Neuronal stem cell (in vitro differentiated cells): ENCODE results near the gene RNF138. TPM values are rescaled to one million over a fixed set of nuclear protein-coding genes. Genes with fewer than 3 reads are reported as not detected.
A peak's percentile ranks its signal among the peaks of the same experiment; 100 is the strongest.

Experiments
- DNase-seq: peaks from one replicate; pipeline ENCODE4 v3.0.0-alpha.2; 2013; ENCODE audit warnings: low spot score
- H2AFZ ChIP-seq: one replicate; pipeline ENCODE4 v1.6.1; 2013; ENCODE audit warnings: mild to moderate bottlenecking, low read length, inconsistent platforms
- H2AK5ac ChIP-seq: 2 replicates; pipeline ENCODE4 v1.6.1; 2013; ENCODE audit warnings: low read depth, mild to moderate bottlenecking, inconsistent platforms, low read length, moderate library complexity, mixed read lengths
- H2BK120ac ChIP-seq: 2 replicates; pipeline ENCODE4 v1.6.1; 2013; ENCODE audit warnings: low read depth, mild to moderate bottlenecking, inconsistent platforms, low read length, moderate library complexity, mixed read lengths
- H2BK12ac ChIP-seq: one replicate; pipeline ENCODE4 v1.6.1; 2013; ENCODE audit warnings: low read length, inconsistent platforms
- H2BK15ac ChIP-seq: 2 replicates; pipeline ENCODE4 v1.6.1; 2013; ENCODE audit warnings: mild to moderate bottlenecking, low read length, inconsistent platforms, mixed read lengths
- H2BK5ac ChIP-seq: one replicate; pipeline ENCODE4 v1.6.1; 2013; ENCODE audit warnings: inconsistent platforms, mild to moderate bottlenecking, low read length, moderate library complexity
- H3K14ac ChIP-seq: one replicate; pipeline ENCODE4 v1.6.1; 2013; ENCODE audit warnings: low read length, inconsistent platforms
- H3K18ac ChIP-seq: 2 replicates; pipeline ENCODE4 v1.6.1; 2013; ENCODE audit warnings: low read length, inconsistent platforms
- H3K23ac ChIP-seq: 2 replicates; pipeline ENCODE4 v1.6.1; 2013; ENCODE audit warnings: low read depth, mild to moderate bottlenecking, mixed read lengths, low read length, inconsistent platforms; ENCODE audit not compliant: poor library complexity
- H3K27ac ChIP-seq: replicated peaks from 3 replicates; pipeline ENCODE4 v1.5.1; 2013; ENCODE audit warnings: low read length, inconsistent platforms
- H3K27me3 ChIP-seq, 3 experiments: 2 replicates each; pipeline ENCODE4 v1.6.1; 2013; ENCODE audit warnings: low read length in 3 of 3, mild to moderate bottlenecking in 2 of 3, inconsistent platforms in 1 of 3, low read depth in 1 of 3, mixed read lengths in 1 of 3, moderate library complexity in 1 of 3; ENCODE audit not compliant: control insufficient read depth in 3 of 3, insufficient read depth in 3 of 3
- H3K36me3 ChIP-seq, 2 donors: replicated peaks in 1 of 2; 2 replicates each; pipeline ENCODE4 v1.6.1; 2013; ENCODE audit warnings: low read length in 2 of 2; ENCODE audit not compliant: control insufficient read depth in 2 of 2, insufficient read depth in 2 of 2
- H3K4ac ChIP-seq: 2 replicates; pipeline ENCODE4 v1.6.1; 2013; ENCODE audit warnings: inconsistent platforms, mild to moderate bottlenecking, low read length, moderate library complexity
- H3K4me1 ChIP-seq, 2 donors: 1 replicate in 1 of 2; 2 replicates in 1 of 2; pipeline ENCODE4 v1.6.1; 2013; ENCODE audit warnings: low read length in 2 of 2, low read depth in 1 of 2; ENCODE audit not compliant: control insufficient read depth in 2 of 2, insufficient read depth in 1 of 2
- H3K4me2 ChIP-seq: one replicate; pipeline ENCODE4 v1.6.1; 2013; ENCODE audit warnings: mild to moderate bottlenecking, low read length, inconsistent platforms; ENCODE audit not compliant: insufficient read depth, poor library complexity, severe bottlenecking
- H3K4me3 ChIP-seq, 2 donors: 2 replicates each; pipeline ENCODE4 v1.5.1; 2013; ENCODE audit warnings: low read length in 2 of 2, mild to moderate bottlenecking in 2 of 2, inconsistent platforms in 1 of 2, moderate library complexity in 1 of 2
- H3K79me1 ChIP-seq: one replicate; pipeline ENCODE4 v1.6.1; 2013; ENCODE audit warnings: low read depth, mild to moderate bottlenecking, inconsistent platforms, low read length, moderate library complexity
- H3K9ac ChIP-seq: one replicate; pipeline ENCODE4 v1.6.1; 2013; ENCODE audit warnings: mild to moderate bottlenecking, low read depth, low read length, inconsistent platforms; ENCODE audit not compliant: poor library complexity
- H3K9me3 ChIP-seq, 2 donors: replicated peaks in 1 of 2; 2 replicates each; pipeline versions ENCODE3 to v1.6.1; 2013; ENCODE audit warnings: low read length in 2 of 2, mild to moderate bottlenecking in 2 of 2, inconsistent platforms in 1 of 2, low read depth in 1 of 2, mixed read lengths in 1 of 2, moderate library complexity in 1 of 2; ENCODE audit not compliant: control insufficient read depth in 2 of 2, insufficient read depth in 1 of 2
- H4K8ac ChIP-seq: one replicate; pipeline ENCODE4 v1.6.1; 2013; ENCODE audit warnings: low read depth, mild to moderate bottlenecking, inconsistent platforms, low read length, moderate library complexity
- H4K91ac ChIP-seq: one replicate; pipeline ENCODE4 v1.6.1; 2013; ENCODE audit warnings: low read length, low read depth, mild to moderate bottlenecking, inconsistent platforms; ENCODE audit not compliant: poor library complexity
- WGBS, 2 donors: extraction: QIAGEN DNeasy Blood & Tissue Kit; methylation state at CpG; one replicate each; pipeline ENCODE4 v1.1.7; 2013; ENCODE audit warnings: missing lambda C conversion rate in 2 of 2, mixed read lengths in 1 of 2; ENCODE audit not compliant: insufficient read length in 2 of 2, insufficient replicate concordance in 1 of 2; ENCODE audit errors: extremely low coverage in 2 of 2; 5-methylcytosine and 5-hydroxymethylcytosine counted together
- polyA plus RNA-seq, 2 experiments: library from polyadenylated mRNA; stranded (reverse); fragments of 200-250 nt; gene quantifications; one replicate each; pipeline ENCODE4 v1.2.3, GENCODE V29; 2013

RNF138 gene, protein sequence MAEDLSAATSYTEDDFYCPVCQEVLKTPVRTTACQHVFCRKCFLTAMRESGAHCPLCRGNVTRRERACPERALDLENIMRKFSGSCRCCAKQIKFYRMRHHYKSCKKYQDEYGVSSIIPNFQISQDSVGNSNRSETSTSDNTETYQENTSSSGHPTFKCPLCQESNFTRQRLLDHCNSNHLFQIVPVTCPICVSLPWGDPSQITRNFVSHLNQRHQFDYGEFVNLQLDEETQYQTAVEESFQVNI
- 33.6 TPM for polyA plus RNA-seq (2013, experiment 1 of 2)
- 34.8 TPM for polyA plus RNA-seq (2013, experiment 2 of 2)

DNA sequence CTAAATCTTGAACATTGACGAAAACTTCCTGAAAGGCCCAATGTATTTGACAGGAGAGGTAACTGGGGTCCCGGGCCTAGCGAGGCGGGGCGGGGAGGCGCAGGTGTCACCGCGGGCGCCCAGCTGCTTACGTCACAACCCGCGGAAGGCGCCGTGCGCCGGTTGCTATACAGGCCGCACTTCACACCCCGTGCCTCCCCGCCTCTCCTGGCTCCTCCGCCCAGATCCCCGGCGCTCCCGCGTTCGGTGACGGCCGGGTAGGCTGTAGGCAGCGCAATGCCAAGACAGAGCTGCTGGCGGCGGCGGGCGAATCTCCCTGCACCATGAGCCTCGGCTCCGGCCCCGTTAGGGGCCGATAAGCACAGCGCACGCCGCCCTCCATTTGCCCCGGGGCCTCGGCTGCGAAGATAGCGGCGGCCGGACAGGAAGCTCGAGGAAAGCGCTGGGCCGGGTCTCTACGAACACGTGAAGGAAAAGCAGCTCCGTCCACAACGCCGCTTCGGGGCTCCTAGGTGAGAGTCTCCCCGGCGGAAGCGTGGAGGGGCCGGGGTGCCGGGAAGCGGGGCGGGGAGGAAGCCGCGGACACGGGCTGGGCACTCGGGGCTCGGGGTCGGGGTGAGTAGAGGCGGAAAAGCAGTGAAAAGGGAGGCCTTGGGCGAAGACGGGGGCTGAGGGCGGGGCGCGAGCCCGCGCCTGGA lies at the start of gene RNF138:
Gene RNF138 (plus strand): TSS at position 151 of the 698 bp plus-strand sequence. CDS start 903 bp downstream, outside the sequence.
- peak within 1 kb of the TSS; percentile 67 for H3K14ac ChIP-seq
- peak within 1 kb of the TSS; percentile 98 for H2BK5ac ChIP-seq
- peak within 1 kb of the TSS; percentile 98 for H2AFZ ChIP-seq
- no peak within 1 kb of the TSS for H3K4ac ChIP-seq
- H3K18ac ChIP-seq: peak within 1 kb of the TSS; percentile 94
- no peaks in the 10 kb centered on the region for H3K27me3 ChIP-seq
- H4K8ac ChIP-seq: no peak within 1 kb of the TSS
- H3K23ac ChIP-seq: peak within 1 kb of the TSS; percentile 94
- DNase-seq: peak; percentile 81
- peaks cover 0 to 30% of the 10 kb centered on the region in 2 donors for H3K36me3 ChIP-seq
- H3K9me3 ChIP-seq: peaks cover 0 to 4% of the 10 kb centered on the region in 2 donors
- peak within 1 kb of the TSS; percentile 97 for H3K27ac ChIP-seq
- peak within 1 kb of the TSS; percentile 95 to 99 for H3K4me3 ChIP-seq
- H2BK120ac ChIP-seq: peak within 1 kb of the TSS; percentile 78
- peak within 1 kb of the TSS; percentile 89 for H3K4me2 ChIP-seq
- peaks cover 2% of the 10 kb centered on the region in 2 donors for H3K4me1 ChIP-seq
- no peak within 1 kb of the TSS for H2BK12ac ChIP-seq
- peak within 1 kb of the TSS; percentile 99 for H3K9ac ChIP-seq
- H2AK5ac ChIP-seq: peak within 1 kb of the TSS; percentile 50
- no peaks in the 10 kb centered on the region for H3K79me1 ChIP-seq
- no peak within 1 kb of the TSS for H4K91ac ChIP-seq
- WGBS, 2 donors: no CpG with 5 or more reads among the region's 75 CpGs
- H2BK15ac ChIP-seq: peak within 1 kb of the TSS; percentile 27

DNA sequence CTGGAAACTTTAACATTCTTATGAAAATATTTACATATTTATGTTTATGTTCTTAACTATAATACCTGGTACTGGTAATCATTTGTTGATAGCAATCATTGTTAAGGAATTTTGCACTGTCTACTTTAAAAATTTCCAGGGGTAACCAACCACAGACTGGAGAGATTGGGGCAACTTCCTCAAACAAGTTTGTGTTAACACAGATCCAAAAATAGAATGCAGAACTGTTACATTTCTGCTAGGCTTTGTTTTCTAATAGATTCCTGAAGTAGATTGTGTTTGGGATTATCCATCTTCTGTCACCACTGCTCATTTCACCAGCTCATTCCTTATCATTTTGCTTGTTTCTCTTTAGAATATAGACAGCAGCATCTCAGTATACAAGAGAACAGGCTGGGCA lies 49.3 kb upstream of the RNF138 start:
- no peak overlapping the region for H3K4ac ChIP-seq
- H3K4me2 ChIP-seq: no peak overlapping the region
- H2BK5ac ChIP-seq: no peak overlapping the region
- H3K14ac ChIP-seq: no peak overlapping the region
- H3K9me3 ChIP-seq: no peaks in the 10 kb centered on the region
- H3K9ac ChIP-seq: no peak overlapping the region
- no peaks in the 10 kb centered on the region for H3K36me3 ChIP-seq
- H3K4me3 ChIP-seq: no peak overlapping the region
- no peak overlapping the region for H2BK12ac ChIP-seq
- no peaks in the 10 kb centered on the region for H3K27me3 ChIP-seq
- H4K91ac ChIP-seq: no peak overlapping the region
- H3K27ac ChIP-seq: no peak overlapping the region
- no peak overlapping the region for H2BK15ac ChIP-seq
- H3K4me1 ChIP-seq: no peaks in the 10 kb centered on the region
- H4K8ac ChIP-seq: no peak overlapping the region
- H3K18ac ChIP-seq: no peak overlapping the region
- H3K79me1 ChIP-seq: no peaks in the 10 kb centered on the region
- H2AK5ac ChIP-seq: no peak overlapping the region
- no peak overlapping the region for H2BK120ac ChIP-seq
- DNase-seq: no peak
- no peak overlapping the region for H2AFZ ChIP-seq
- H3K23ac ChIP-seq: no peak overlapping the region

DNA sequence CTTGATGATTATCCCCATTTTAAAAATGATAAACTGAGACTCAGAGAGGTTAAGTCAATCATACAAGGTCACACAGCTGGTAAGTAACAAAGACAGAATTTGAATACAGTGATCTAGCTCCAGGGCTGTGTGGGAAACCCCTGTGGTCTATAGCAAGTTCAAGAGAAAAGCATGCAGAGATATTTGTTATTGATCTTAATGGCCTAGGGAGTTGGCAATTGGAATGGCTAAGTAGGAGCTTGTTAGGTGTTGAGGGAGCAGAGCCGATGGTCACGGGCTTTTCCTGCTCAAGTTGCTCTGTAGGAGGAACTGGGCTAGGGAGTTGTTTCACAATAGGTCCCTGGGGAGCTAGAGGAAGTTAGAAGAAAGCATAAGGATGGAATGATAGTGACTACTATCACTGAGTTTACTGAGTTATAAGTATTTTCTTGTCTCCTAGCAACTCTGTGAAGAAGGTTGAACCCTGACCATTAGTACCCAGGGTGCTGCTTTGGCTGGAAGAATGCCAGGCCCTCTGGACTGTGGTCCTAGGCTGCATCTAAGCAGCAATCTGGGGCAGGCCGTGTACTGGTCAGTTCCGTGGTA lies 43.1 kb upstream of the RNF138 start:
- H3K36me3 ChIP-seq: no peaks in the 10 kb centered on the region
- no peak overlapping the region for H3K9ac ChIP-seq
- H3K79me1 ChIP-seq: no peaks in the 10 kb centered on the region
- no peak overlapping the region for H2BK15ac ChIP-seq
- H3K9me3 ChIP-seq: no peaks in the 10 kb centered on the region
- no peaks in the 10 kb centered on the region for H3K4me1 ChIP-seq
- no peak for DNase-seq
- H2AFZ ChIP-seq: peak overlapping the region; percentile 29
- no peak overlapping the region for H3K4me2 ChIP-seq
- no CpG with 5 or more reads among the region's 4 CpGs for WGBS, 2 donors
- no peak overlapping the region for H2BK5ac ChIP-seq
- H2AK5ac ChIP-seq: no peak overlapping the region
- H3K18ac ChIP-seq: no peak overlapping the region
- no peak overlapping the region for H3K4ac ChIP-seq
- H2BK12ac ChIP-seq: no peak overlapping the region
- H3K4me3 ChIP-seq: no peak overlapping the region
- no peaks in the 10 kb centered on the region for H3K27me3 ChIP-seq
- no peak overlapping the region for H4K8ac ChIP-seq
- H2BK120ac ChIP-seq: no peak overlapping the region
- H3K23ac ChIP-seq: no peak overlapping the region
- H4K91ac ChIP-seq: no peak overlapping the region
- H3K27ac ChIP-seq: no peak overlapping the region
- no peak overlapping the region for H3K14ac ChIP-seq
